ENCODE measurements around the gene DDX10.
"Not testable (repeated sequence)": the region's sequence is repeated elsewhere in the genome, so short reads cannot be mapped to it uniquely, and the experiment has no call there.

Gene DDX10

DNA sequence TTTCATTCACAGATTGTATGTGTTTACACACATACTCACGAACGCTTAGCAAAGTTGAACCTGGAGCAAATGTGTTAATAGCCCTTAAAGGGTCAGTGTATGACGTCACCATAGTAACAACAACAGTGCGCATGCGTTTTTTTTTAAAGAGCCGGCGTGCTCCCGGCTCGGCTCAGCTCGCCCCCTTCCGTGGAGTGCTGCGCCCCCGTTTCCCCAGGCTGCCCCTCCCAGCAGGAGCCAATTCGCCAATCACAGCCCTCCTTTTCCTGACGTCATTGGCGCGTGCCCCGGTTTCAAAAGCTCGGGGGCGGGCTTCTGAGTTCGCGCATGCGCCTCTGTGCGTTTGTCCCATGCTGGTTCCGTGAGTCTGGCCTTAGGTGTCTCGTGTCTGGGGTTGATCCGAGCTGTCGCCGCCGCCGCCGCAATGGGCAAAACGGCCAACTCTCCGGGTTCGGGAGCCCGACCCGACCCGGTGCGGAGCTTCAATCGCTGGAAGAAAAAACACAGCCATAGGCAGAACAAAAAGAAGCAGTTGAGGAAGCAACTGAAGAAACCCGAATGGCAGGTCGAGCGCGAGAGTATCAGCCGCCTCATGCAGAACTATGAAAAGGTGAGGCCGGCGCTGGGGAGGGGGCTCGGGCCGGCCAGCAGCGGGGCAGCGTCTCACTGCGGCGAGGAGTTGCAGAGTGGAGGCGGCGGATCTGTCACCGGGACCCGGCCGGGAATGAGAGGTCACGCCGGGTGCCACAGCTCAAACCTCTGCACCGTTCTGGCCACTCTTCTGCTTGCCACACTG lies at the start of gene DDX10:
DDX10 (plus strand) TSS at position 340 of the 796 bp plus-strand sequence; CDS start at position 425, 85 bp downstream.
- peak; percentile 100 for DNase-seq

GRCh38 chr11:108616549-108616948 lies 48.3 kb upstream of the DDX10 start:
- DNase-seq, result no peak

DNA sequence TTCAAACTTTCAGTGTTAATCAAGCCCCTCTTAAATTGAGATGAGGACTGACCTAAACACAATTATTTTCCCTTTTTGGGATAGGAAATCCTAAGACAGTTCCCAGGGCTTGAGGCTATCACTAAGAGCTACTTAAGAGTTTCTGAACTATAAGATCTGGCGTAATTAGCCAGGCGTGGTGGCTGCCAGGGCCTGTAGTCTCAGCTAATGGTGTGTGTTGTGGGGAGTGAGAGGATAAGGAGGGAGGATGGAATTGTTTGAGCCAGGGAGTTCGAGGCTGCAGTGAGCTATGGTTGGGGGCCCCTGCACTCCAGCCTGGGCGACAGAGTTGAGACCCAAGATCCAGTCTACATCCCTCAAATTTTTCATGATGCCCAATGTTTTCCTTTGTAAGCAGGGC lies 47.8 kb upstream of the DDX10 start:
- no peak for DNase-seq

- no peak for DNase-seq
Observed at GRCh38 chr11:108618529-108618928, 46.3 kb upstream of the DDX10 start.

DNA sequence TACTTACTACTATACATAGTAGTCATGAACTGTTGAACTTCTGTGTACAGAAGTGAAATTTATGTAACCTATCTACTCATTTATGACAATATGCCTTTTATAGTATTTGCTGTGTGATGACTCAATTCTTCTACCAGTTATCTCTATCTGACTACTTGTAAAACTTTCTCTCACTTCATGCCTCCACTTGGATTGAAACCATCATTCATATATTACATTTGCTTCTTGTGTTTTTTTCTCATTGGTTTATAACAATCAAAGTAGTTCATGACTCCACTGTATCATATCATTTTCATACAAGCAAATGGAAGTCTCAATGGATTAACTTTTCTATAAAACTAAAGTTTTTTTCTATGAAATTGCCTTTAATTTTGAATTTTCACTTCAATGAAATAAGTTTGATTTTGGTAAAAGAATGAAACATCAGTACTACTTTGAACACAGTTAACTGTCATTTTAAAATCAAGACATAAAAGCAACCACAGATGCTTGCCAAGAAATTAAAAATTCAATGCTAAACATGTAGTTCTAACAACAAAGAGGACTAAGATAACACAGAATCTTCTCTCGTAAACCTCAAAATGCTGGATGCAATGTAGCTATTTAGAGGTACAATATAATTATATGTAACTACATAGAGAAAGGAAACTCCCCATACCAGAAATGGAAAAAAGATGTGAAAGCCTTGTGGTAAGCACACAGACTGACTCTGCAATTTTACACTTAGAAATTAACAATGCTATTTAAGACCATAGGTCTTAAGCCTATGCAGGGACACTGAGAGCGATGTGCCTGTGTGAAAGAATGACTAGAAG lies 43.7 kb upstream of the DDX10 start:
- no peak for DNase-seq

DNA sequence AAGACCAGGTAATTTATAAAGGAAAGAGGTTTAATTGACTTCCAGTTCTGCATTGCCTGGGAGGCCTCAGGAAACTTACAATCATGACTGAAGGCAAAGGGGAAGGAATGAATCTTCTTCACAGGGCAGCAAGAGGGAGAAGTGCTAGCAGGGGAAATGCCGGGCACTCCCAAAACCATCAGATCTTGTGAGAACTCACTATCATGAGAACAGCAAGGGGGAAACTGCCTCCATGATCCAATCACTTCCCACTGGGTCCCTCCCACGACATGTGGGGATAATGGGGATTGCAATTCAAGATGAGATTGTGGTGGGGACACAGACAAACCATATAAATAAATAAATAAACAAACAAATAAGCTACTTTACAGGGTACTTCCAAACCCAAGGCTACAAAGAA lies 42.5 kb upstream of the DDX10 start:
- DNase-seq, result no peak

GRCh38 chr11:108624196-108624925 lies 40.5 kb upstream of the DDX10 start:
- no peak for DNase-seq

- no peak for DNase-seq
Observed at GRCh38 chr11:108628326-108628725, 36.5 kb upstream of the DDX10 start.

DNA sequence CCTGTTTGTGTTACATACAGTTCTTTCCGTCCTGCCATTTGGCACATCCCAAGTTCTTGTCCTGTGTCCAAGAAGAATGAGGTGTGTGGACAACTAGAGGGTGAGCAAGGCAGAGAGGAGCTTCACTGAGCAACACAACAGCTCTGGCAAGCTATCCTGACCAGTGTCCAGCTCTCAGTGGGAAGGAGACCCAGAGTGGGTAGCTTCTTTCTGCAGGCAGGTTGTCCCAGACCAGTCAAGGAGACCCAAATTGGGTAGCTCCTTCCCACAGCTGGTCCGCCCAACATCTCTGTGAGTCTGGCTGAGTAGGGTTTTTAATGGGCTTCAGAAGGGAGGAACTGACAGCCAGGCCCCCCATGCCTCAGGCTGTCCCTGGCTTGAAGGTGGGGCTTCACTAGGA lies 36.1 kb upstream of the DDX10 start:
- DNase-seq, result no peak

DNA sequence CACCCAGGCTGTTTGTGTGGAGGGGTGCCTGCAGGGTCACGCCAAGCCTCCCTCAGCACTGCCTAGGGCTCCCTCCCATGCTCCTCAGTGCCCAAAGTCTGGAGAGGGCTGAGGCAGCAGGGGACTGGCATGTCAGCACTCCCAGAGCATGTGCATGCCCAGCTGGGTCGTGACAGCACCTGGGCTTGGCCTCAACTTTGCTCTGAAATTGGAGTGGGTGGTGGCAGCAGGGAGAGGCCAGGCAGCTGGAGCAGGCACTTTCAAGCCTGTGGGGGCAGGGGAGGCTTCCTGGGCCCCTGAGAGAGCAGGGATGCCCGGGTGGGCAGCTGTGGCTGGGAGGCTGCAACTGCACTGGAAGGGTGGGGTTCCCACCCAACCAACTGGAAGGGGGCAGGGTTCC lies 35.6 kb upstream of the DDX10 start:
- no peak for DNase-seq

DNA sequence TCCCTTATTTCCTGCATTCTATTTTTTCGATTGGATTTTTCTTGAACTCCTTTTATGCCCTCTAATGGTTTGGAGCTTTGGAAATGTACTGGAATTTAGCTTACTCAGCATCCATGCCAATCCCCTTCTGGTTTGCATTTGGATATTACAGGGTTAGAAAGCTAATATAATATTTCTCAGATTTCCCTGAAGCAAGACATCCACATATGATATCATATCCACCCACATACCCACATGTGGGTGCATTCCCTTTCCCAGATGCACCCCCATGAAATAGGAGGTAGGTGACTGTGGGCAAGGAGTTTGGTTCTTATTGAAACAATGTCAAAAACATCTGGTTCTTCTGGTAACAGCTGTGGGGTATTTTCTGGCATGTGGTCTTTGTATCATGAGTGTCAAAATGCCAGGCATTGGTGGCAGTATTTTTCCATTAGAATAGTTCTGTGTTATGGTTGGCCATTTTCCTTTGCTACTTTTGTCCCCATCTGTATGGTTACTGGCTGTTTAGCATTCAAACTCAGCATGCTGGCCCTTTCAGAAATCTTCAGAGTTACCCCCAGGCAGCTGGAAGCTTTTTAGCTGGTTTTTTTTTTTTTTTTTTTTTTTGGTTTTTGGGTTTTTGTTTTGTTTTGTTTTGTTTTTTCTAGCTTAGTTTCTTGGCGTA lies 32.7 kb upstream of the DDX10 start:
- no peak for DNase-seq

- DNase-seq, result no peak
Observed at GRCh38 chr11:108635106-108635505, 29.8 kb upstream of the DDX10 start.

- DNase-seq, result no peak
Observed at GRCh38 chr11:108636222-108636621, 28.6 kb upstream of the DDX10 start.

- DNase-seq, result no peak
Observed at GRCh38 chr11:108639146-108639545, 25.7 kb upstream of the DDX10 start.

GRCh38 chr11:108641752-108642151 lies 23.1 kb upstream of the DDX10 start:
- not testable (repeated sequence) for DNase-seq

DNA sequence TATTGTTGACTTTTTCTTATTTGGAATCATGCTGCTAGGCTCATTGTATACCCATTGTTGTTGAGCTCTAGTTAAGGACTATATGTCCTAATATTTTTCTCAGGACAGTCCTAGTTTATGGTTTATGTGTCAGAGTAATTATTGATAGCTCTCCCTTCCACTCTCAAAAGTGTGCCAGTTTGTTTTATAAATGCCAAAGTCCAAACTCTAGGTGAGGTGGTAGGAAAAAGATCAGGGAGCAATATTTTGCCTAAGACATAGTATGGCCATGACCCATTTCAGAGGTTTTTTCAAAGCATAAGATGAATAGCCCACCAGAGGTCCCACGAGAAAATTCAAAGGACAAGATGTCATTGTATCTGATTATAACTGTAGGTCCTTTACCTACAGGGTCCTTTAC lies 20.9 kb upstream of the DDX10 start:
- no peak for DNase-seq

GRCh38 chr11:108645970-108646369 lies 18.9 kb upstream of the DDX10 start:
- DNase-seq, result no peak

DNA sequence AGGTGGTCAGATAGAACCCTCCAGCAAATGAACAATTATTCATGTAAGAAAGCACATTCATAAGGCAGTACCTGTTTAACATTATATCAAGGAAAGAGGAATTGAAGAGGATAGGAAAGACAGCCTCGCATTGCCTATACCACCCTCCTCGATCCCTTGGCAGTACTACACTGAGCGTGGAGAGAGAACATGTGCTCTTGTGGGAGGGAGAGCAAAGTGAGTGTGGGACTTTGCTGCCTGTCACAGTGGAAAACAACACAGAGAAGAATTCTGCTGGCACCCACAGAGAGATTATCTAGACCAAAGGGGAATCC lies 17.5 kb upstream of the DDX10 start:
- no peak for DNase-seq

- DNase-seq, result peak; percentile 45
Observed at GRCh38 chr11:108647701-108648527, 17.0 kb upstream of the DDX10 start.

- no peak for DNase-seq
Observed at GRCh38 chr11:108648528-108648885, 16.4 kb upstream of the DDX10 start.

DNA sequence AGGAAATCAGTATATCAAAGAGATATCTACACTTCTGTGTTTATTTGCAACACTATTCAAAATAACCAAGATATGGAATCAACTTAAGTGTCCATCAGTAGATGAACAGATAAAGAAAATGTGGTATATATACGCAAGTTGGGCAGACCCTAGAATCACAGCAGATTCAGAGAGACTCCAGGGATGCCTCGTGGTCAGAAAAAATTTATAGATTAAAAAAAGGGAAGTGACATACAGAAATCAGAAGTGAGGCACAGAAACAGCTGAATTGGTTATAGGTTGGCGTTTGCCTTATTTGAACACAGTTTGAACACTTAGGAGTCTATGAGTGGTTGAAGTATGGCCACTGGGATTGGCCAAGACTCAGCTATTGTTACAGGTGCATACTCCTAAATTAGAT lies 10.8 kb upstream of the DDX10 start:
- not testable (repeated sequence) for DNase-seq

DNA sequence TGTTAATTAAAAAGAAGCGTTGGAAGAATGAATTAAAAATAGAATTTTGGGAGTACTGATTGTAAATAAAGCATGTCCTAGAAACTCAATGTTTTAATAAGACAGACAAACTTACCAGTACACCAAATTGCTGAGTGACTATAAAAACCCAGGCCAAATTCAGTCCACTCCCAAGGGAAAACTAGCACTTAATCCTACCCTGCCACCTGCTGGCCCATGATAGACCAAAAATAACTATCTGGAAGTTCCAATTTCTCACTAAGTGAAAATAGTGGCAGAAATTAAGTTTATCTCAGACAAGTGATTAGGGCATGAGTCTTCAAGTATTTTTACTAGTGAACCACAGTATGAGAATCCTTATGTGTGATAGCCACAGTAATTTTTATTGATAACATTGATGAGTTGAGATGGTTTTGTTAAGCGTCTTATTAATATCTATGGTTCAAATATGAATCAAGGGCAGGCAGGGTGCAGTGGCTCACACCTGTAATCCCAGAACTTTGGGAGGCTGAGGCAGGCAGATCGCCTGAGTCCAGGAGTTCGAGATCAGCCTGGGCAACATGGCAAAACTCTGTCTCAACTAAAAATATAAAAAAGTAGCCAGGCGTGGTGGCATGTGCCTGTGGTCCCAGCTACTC lies 9.8 kb upstream of the DDX10 start:
- no peak for DNase-seq
